ENCODE measurements around the gene ELOVL7.

DNA sequence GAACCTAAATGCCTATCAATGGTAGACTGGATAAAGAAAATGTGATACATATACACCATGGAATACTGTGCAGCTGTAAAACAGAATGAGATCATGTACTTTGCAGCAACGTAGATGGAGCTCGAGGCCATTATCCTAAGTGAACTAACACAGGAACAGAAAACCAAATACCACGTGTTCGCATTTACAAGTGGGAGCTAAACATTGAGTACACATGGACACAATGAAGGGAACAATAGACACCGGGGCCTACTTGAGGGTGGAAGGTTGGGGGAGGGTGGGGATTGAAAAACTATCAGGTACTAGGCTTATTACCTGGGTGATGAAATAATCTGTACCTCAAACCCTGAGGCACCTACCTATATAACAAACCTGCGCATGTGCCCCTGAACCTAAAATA lies 121.7 kb downstream of the ELOVL7 start:
- no peak for TF ChIP-seq TAF7 (optimal IDR thresholded peaks at IDR 0.05; ENCODE audit: borderline replicate concordance, low read depth, low read length)
- TF ChIP-seq GABPA (IDR thresholded peaks at IDR 0.05; ENCODE audit: borderline replicate concordance, insufficient read depth, low read length): no peak
